HG03060 (cell line): ENCODE measurements around the gene SESN1.

Experiments used
- ATAC-seq: cut with Tn5 transposase; IDR thresholded peaks from one replicate; pipeline ENCODE4 v1.9.1; 2021; ENCODE audit warnings: low read depth, moderate number of reproducible peaks; ENCODE audit not compliant: unreplicated experiment

SESN1 gene

GRCh38 chr6:108944707-108945680 is 149.7 kb downstream of the SESN1 start:
- no peak for ATAC-seq

GRCh38 chr6:108944071-108944470 is 150.6 kb downstream of the SESN1 start:
- no peak for ATAC-seq

- no peak for ATAC-seq
Observed at GRCh38 chr6:108942556-108943492, 151.8 kb downstream of the SESN1 start.

GRCh38 chr6:108941859-108942258 is 152.8 kb downstream of the SESN1 start:
- ATAC-seq, result no peak

GRCh38 chr6:108941281-108941680 is 153.4 kb downstream of the SESN1 start:
- ATAC-seq, result no peak

GRCh38 chr6:108940741-108941140 is 153.9 kb downstream of the SESN1 start:
- ATAC-seq, result no peak

- ATAC-seq, result no peak
Observed at GRCh38 chr6:108937170-108937569, 157.5 kb downstream of the SESN1 start.
